IPS DF 4.7 (cell line): ENCODE results near the gene IL1RAPL1.
"Not testable (repeated sequence)": the region's sequence is repeated elsewhere in the genome, so short reads cannot be mapped to it uniquely, and the experiment has no call there.

Experiments used
- DNase-seq: peaks from one replicate; pipeline ENCODE4 v3.0.0-alpha.2; 2013; ENCODE audit warnings: low spot score; ENCODE audit errors: extremely low read depth

The IL1RAPL1 gene

GRCh38 chrX:29254515-29254914 lies 667.3 kb downstream of the IL1RAPL1 start:
- DNase-seq: no peak

- no peak for DNase-seq
Observed at GRCh38 chrX:29257521-29257920, 670.3 kb downstream of the IL1RAPL1 start.

GRCh38 chrX:29269390-29269789 lies 682.1 kb downstream of the IL1RAPL1 start:
- DNase-seq: no peak

- no peak for DNase-seq
Observed at GRCh38 chrX:29274517-29274916, 687.3 kb downstream of the IL1RAPL1 start.

GRCh38 chrX:29275928-29276327 lies 688.7 kb downstream of the IL1RAPL1 start:
- DNase-seq: no peak

DNA sequence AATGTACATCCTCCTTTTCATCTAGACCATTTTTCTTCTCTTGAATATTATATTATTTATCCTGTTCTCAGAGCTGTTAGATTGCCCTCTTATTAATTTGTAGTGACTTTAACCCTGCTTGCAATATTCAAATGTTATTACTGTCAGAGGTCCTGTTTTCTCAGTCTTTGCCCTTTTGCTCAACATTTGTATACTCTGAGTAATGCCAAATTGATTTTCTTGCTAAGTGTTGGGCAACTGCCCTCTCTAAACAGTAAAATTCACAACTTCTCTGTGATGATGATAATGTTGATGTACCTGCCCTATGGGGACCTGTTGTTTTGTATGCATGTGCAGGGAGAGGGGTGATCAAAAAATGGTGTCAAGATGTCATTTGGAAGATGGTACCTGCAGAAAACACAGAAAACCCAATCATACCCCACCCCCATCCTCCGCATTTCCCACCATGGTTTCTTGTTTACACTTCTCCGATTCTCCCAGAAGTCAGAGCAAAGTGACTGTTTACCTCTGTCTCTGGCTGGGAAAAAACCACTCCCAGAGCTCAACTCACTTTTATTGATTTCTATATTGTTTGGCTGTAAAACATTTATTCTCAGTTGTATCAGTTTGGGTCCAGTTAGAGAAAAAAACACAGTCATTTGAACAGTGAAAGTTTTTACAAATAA lies 694.0 kb downstream of the IL1RAPL1 start:
- no peak for DNase-seq

GRCh38 chrX:29285664-29286063 lies 698.4 kb downstream of the IL1RAPL1 start:
- no peak for DNase-seq

DNA sequence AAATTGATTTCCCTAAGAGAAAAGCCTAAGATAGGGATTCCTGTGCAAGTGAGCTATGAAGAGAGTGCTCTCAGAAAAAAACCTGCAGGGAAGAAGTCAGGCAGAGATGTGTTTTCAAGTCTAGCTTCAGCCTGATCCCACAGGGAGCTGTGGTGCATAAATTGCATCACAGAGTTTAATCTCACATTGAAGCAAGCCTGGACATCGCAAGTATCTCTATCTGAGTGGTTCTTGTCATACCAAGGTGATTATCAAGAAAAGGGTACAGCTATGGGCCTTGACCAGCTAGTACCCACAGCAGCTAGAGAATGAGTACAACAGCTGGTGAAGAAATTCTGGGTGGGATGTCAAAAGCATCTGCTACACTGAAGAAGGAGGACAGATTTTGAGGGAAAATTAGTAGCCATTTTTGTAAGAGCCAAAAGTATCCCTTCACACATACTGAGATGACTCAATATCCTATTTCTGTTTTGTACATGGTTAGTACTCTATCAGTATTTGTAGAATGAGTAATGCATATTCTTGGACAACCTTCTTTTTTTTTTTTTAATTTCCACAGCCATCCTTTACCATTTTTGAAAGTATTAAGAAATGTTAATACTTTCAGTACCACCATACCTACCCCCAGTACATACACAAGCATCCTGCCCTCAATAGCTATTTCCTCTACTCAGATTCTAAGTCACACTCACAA lies 708.9 kb downstream of the IL1RAPL1 start:
- DNase-seq: no peak

GRCh38 chrX:29297171-29297800 lies 710.0 kb downstream of the IL1RAPL1 start:
- DNase-seq: no peak

- DNase-seq: no peak
Observed at GRCh38 chrX:29299684-29300083, 712.4 kb downstream of the IL1RAPL1 start.

GRCh38 chrX:29308726-29309125 lies 721.5 kb downstream of the IL1RAPL1 start:
- DNase-seq: no peak

DNA sequence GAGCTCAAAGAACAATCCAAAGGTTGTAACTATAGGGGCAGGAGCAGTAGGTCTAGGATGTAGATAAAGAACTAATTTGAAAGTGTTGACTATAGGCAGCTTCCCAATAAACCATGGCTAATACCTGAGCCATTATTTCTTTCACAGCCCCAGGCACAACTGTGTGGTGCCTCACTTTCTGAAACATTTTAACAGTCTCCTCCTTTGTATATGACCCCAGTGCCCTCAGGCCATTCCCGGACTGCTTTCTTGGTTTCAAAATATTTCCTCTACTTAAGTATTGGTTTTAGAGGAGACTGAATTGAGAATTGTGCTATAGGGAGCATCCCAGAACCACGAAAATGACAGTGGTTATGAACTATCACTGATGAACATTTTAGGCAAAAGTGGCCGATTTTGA lies 728.7 kb downstream of the IL1RAPL1 start:
- no peak for DNase-seq

DNA sequence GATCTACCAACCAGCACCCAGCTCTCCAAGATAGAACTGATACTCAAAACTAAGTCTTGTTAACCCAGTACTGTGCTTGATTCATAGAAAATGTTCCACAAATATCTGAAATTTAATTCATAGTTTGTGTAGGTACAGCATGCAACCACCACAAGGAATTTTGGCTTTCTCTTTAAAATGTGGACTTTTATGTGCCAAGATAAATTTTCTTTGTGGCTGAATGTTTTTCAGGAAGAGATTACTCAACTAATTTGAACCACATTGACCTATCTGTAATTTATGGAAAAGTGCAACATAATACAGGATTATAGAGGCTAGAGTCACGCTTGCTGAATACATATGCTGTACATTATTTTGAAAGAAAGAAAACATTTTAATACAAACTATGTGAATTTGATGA lies 730.8 kb downstream of the IL1RAPL1 start:
- DNase-seq: no peak

- DNase-seq: not testable (repeated sequence)
Observed at GRCh38 chrX:29332429-29332828, 745.2 kb downstream of the IL1RAPL1 start.

DNA sequence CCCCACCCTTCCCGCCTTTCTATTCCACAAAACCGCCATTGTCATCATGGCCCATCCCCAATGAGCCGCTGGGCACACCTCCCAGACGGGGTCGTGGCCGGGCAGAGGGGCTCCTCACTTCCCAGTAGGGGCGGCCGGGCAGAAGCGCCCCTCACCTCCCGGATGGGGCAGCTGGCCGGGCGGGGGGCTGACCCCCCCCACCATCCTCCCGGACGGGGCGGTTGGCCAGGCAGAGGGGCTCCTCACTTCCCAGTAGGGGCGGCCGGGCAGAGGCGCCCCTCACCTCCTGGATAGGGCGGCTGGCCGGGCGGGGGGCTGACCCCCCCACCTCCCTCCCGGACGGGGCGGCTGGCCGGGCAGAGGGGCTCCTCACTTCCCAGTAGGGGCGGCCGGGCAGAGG lies 745.8 kb downstream of the IL1RAPL1 start:
- DNase-seq: not testable (repeated sequence)

DNA sequence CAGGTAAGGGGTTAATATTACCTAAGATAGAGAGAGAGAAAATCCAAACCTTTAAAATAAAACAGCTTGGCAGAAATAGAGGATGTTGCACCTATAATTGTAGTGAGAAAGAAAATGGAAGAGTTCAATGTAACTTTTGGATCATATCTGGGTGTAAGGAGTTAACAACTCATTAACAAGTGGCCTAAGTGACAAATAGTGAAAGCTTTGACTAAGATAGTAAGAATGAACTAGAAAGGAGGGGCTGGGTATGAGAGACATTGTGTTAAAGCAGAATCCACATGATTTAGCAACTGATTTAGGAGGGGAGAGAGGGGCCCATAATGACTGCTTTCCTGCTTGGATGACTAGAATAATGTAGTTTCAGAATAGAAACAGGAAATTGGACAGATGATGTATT lies 761.0 kb downstream of the IL1RAPL1 start:
- no peak for DNase-seq

GRCh38 chrX:29359276-29359675 lies 772.0 kb downstream of the IL1RAPL1 start:
- no peak for DNase-seq

DNA sequence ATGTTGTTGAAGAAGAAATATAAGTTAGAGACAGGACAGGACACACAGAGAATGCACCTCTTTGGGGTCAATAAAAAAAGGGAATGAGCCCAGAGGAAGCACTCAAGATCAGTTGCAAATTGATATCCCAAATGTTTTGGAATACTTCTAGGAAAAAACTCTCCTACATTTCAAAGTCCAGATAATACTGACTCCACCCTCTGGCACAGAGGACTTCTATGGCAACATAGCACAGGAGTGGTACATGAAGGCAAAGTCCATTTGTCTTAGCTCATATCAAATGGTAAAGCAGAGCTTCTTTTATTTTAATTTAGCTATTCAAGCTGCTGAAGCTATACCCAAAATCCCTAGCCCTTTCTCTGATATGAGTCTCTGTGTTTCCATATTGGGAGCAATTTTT lies 787.5 kb downstream of the IL1RAPL1 start:
- not testable (repeated sequence) for DNase-seq

GRCh38 chrX:29376584-29376983 lies 789.3 kb downstream of the IL1RAPL1 start:
- no peak for DNase-seq

DNA sequence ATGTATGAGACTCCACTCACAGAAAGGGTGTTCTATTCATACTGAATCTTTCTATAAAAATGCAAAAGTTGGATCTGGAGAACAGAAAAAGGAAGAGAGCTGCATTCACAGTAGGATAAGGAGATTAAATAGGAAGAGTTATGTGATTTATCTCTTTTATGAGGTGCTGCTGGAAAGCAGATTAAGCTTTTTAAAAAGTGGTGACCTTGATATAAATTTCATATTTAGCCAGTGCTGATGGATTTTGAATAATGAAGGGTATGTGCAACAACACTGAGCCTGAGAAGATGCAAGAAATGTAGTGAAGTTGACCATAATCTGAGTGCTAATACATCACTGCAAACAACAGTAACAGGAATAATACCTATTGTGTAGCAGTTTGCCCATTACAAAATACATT lies 795.6 kb downstream of the IL1RAPL1 start:
- DNase-seq: no peak

GRCh38 chrX:29388509-29388908 lies 801.3 kb downstream of the IL1RAPL1 start:
- DNase-seq: no peak

GRCh38 chrX:29397506-29397905 lies 810.3 kb downstream of the IL1RAPL1 start:
- no peak for DNase-seq

DNA sequence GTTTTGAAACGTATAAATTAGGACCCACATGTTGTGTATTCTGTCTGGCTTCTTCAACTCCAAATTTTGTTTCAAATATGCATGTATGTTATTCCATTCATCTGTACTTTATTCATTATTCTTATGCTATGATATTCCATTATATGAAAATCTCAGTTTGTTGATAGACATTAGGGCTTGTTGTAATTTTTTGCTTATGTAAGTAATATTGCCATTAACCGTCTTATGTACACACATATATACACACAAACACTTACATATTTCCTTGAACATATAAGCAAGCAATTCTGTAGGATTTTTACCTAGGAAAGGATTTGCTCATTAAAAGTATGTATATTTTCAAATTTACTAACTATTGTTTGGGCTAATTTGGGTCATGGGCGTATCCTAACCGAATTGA lies 820.1 kb downstream of the IL1RAPL1 start:
- DNase-seq: no peak
